ENCODE results near the gene SRPK2. TPM values are rescaled to one million over a fixed set of nuclear protein-coding genes. Genes with fewer than 3 reads are reported as not detected.
"Not testable (repeated sequence)": the region's sequence is repeated elsewhere in the genome, so short reads cannot be mapped to it uniquely, and the experiment has no call there.

Gene SRPK2
- polyA plus RNA-seq, 1 donor from 2014 or later = 118 TPM

DNA sequence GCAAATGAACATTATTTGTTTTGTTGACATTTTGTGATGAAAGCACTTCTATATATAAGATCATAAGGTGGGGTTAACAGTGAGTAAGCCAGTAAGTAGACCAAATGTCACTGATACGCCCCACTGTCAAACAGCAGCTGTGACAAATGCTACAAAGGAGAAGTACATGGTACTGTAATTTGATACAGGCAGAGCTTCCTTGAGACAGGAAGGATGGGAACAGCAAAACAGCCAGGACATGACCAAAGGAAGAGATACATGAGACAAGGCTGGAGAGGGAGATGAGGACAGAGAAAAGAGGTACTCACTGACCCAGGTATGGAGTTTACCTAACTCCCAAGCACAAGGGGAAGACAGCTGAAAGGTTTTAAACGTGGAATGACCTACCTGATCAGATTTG lies 127.0 kb downstream of the SRPK2 start:
- Histone ChIP-seq H4K20me1 (ENCODE audit: insufficient read depth) (no peaks in the 10 kb centered on the region), H3K9me3 (ENCODE audit: low read length) (no peaks in the 10 kb centered on the region), H3K9me2 (ENCODE audit: insufficient read depth, low read length) (no peaks in the 10 kb centered on the region), H2AFZ (ENCODE audit: low read depth, low read length) (no peak overlapping the region), H3K4me2 (ENCODE audit: low read length) (no peak overlapping the region), H3K79me2 (replicated peaks; ENCODE audit: insufficient read depth, low read length) (peaks cover 40% of the 10 kb centered on the region), H3K36me3 (ENCODE audit: insufficient read depth, low read length) (no peaks in the 10 kb centered on the region), H3K27ac (ENCODE audit: low read length) (no peak overlapping the region), H3K9ac (ENCODE audit: low read length) (no peak overlapping the region), H3K4me3 (ENCODE audit: low read length) (no peak overlapping the region), H3K27me3 (ENCODE audit: insufficient read depth, low read depth, low read length) (no peaks in the 10 kb centered on the region), H3F3A (ENCODE audit: insufficient read depth, low read length, poor library complexity, severe bottlenecking) (no peaks in the 10 kb centered on the region)
- TF ChIP-seq EP300 (conservative IDR thresholded peaks at IDR 0.05; ENCODE audit: poor library complexity, severe bottlenecking) (no peak), POLR2AphosphoS5 (IDR thresholded peaks at IDR 0.05) (no peak), EZH2 (IDR thresholded peaks at IDR 0.05; ENCODE audit: borderline replicate concordance, insufficient read depth, low read length, poor library complexity, severe bottlenecking) (no peak), SMC3 (conservative IDR thresholded peaks at IDR 0.05; ENCODE audit: poor library complexity) (no peak), MXI1 (conservative IDR thresholded peaks at IDR 0.05; ENCODE audit: poor library complexity, severe bottlenecking) (no peak)
- TF ChIP-seq, protein P1, sequence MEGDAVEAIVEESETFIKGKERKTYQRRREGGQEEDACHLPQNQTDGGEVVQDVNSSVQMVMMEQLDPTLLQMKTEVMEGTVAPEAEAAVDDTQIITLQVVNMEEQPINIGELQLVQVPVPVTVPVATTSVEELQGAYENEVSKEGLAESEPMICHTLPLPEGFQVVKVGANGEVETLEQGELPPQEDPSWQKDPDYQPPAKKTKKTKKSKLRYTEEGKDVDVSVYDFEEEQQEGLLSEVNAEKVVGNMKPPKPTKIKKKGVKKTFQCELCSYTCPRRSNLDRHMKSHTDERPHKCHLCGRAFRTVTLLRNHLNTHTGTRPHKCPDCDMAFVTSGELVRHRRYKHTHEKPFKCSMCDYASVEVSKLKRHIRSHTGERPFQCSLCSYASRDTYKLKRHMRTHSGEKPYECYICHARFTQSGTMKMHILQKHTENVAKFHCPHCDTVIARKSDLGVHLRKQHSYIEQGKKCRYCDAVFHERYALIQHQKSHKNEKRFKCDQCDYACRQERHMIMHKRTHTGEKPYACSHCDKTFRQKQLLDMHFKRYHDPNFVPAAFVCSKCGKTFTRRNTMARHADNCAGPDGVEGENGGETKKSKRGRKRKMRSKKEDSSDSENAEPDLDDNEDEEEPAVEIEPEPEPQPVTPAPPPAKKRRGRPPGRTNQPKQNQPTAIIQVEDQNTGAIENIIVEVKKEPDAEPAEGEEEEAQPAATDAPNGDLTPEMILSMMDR (IDR thresholded peaks at IDR 0.05; ENCODE audit: poor library complexity, severe bottlenecking) = no peak

DNA sequence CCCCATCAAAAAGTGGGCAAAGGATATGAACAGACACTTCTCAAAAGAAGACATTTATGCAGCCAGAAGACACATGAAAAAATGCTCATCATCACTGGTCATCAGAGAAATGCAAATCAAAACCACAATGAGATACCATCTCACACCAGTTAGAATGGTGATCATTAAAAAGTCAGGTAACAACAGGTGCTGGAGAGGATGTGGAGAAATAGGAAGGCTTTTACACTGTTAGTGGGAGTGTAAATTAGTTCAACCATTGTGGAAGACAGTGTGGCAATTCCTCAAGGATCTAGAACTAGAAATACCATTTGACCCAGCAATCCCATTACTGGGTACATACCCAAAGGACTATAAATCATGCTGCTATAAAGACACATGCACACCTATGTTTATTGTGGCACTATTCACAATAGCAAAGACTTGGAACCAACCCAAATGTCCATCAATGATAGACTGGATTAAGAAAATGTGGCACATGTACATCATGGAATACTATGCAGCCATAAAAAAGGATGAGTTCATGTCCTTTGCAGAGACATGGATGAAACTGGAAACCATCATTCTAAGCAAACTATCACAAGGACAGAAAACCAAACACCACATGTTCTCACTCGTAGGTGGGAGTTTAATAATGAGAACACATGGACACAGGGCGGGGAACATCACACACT lies 128.4 kb downstream of the SRPK2 start:
- H3F3A ChIP-seq (ENCODE audit: insufficient read depth, low read length, poor library complexity, severe bottlenecking); H4K20me1 ChIP-seq (ENCODE audit: insufficient read depth); H3K27ac ChIP-seq (ENCODE audit: low read length); H3K4me3 ChIP-seq (ENCODE audit: low read length); H3K9ac ChIP-seq (ENCODE audit: low read length); H3K9me2 ChIP-seq (ENCODE audit: insufficient read depth, low read length); H3K9me3 ChIP-seq (ENCODE audit: low read length); H2AFZ ChIP-seq (ENCODE audit: low read depth, low read length); H3K36me3 ChIP-seq (ENCODE audit: insufficient read depth, low read length); H3K4me2 ChIP-seq (ENCODE audit: low read length); H3K27me3 ChIP-seq (ENCODE audit: insufficient read depth, low read depth, low read length): not testable (repeated sequence)
- peaks cover 26% of the 10 kb centered on the region for H3K79me2 ChIP-seq (replicated peaks; ENCODE audit: insufficient read depth, low read length)

DNA sequence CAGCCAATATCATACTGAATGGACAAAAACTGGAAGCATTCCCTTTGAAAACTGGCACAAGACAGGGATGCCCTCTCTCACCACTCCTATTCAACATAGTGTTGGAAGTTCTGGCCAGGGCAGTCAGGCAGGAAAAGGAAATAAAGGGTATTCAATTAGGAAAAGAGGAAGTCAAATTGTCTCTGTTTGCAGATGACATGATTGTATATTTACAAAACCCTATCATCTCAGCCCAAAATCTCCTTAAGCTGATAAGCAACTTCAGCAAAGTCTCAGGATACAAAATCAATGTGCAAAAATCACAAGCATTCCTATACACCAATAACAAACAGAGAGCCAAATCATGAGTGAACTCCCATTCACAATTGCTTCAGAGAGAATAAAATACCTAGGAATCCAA lies 129.8 kb downstream of the SRPK2 start:
- not testable (repeated sequence) for H3K4me3 ChIP-seq (ENCODE audit: low read length); H4K20me1 ChIP-seq (ENCODE audit: insufficient read depth); H3K27ac ChIP-seq (ENCODE audit: low read length); H3K9ac ChIP-seq (ENCODE audit: low read length); H3K27me3 ChIP-seq (ENCODE audit: insufficient read depth, low read depth, low read length); H3K9me3 ChIP-seq (ENCODE audit: low read length); H3K9me2 ChIP-seq (ENCODE audit: insufficient read depth, low read length); H3K4me2 ChIP-seq (ENCODE audit: low read length); H3K36me3 ChIP-seq (ENCODE audit: insufficient read depth, low read length); H3F3A ChIP-seq (ENCODE audit: insufficient read depth, low read length, poor library complexity, severe bottlenecking); H2AFZ ChIP-seq (ENCODE audit: low read depth, low read length)
- peaks cover 13% of the 10 kb centered on the region for H3K79me2 ChIP-seq (replicated peaks; ENCODE audit: insufficient read depth, low read length)

DNA sequence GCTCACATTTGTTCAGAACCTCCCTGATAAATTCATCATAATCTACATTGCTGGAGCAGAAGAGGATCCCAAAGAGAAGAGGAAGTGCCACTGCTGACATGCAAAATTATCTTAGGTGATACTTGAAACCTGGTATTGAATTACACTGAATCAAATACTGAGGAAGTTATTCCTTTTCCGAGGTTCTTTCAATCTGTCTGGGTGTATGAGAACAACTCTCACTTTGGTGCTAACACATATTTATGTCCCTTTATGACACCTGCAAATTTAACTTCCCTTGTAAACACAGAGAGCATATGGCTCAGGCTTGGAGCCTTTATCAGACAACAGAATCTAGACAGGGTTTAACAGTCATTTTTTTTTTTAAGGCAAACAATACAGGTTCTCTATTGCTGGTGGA lies 131.4 kb downstream of the SRPK2 start:
- H3K36me3 ChIP-seq (ENCODE audit: insufficient read depth, low read length) = no peaks in the 10 kb centered on the region
- no peak overlapping the region for H3K9ac ChIP-seq (ENCODE audit: low read length)
- TF ChIP-seq POLR2AphosphoS5 (IDR thresholded peaks at IDR 0.05) (no peak), EP300 (conservative IDR thresholded peaks at IDR 0.05; ENCODE audit: poor library complexity, severe bottlenecking) (no peak), RAD21 (conservative IDR thresholded peaks at IDR 0.05) (no peak), EZH2 (IDR thresholded peaks at IDR 0.05; ENCODE audit: borderline replicate concordance, insufficient read depth, low read length, poor library complexity, severe bottlenecking) (no peak), TAF1 (IDR thresholded peaks at IDR 0.05; ENCODE audit: low read depth) (no peak), MXI1 (conservative IDR thresholded peaks at IDR 0.05; ENCODE audit: poor library complexity, severe bottlenecking) (no peak), REST (IDR thresholded peaks at IDR 0.05; ENCODE audit: borderline replicate concordance) (no peak)
- TF ChIP-seq, protein P1 (IDR thresholded peaks at IDR 0.05; ENCODE audit: poor library complexity, severe bottlenecking) = no peak
- H3K9me3 ChIP-seq (ENCODE audit: low read length) = no peaks in the 10 kb centered on the region
- H2AFZ ChIP-seq (ENCODE audit: low read depth, low read length) = no peak overlapping the region
- no peaks in the 10 kb centered on the region for H3K9me2 ChIP-seq (ENCODE audit: insufficient read depth, low read length)
- H3K4me2 ChIP-seq (ENCODE audit: low read length) = no peak overlapping the region
- H3K27me3 ChIP-seq (ENCODE audit: insufficient read depth, low read depth, low read length) = no peaks in the 10 kb centered on the region
- H3K27ac ChIP-seq (ENCODE audit: low read length) = no peak overlapping the region
- no peak overlapping the region for H3K4me3 ChIP-seq (ENCODE audit: low read length)
- H3F3A ChIP-seq (ENCODE audit: insufficient read depth, low read length, poor library complexity, severe bottlenecking) = no peaks in the 10 kb centered on the region
- H3K79me2 ChIP-seq (replicated peaks; ENCODE audit: insufficient read depth, low read length) = peaks cover 8% of the 10 kb centered on the region
- H4K20me1 ChIP-seq (ENCODE audit: insufficient read depth) = no peaks in the 10 kb centered on the region

All from neural cell (in vitro differentiated cells).